ENCODE results near the gene SIGLEC14.
A peak's percentile ranks its signal among the peaks of the same experiment; 100 is the strongest.

The SIGLEC14 gene

GRCh38 chr19:51691074-51691583 is 44.5 kb upstream of the SIGLEC14 start:
- FAIRE-seq (no peak), DNase-seq (ENCODE audit: insufficient read length, low spot score) (no peak)
- TF ChIP-seq POLR2A (IDR thresholded peaks at IDR 0.05; ENCODE audit: low read depth, low read length) (no peak), SPI1 (IDR thresholded peaks at IDR 0.05; ENCODE audit: low read depth, low read length) (no peak), TAF1 (IDR thresholded peaks at IDR 0.05; ENCODE audit: low read depth, low read length) (no peak)

GRCh38 chr19:51690454-51691073 is 43.9 kb upstream of the SIGLEC14 start:
- DNase-seq (ENCODE audit: insufficient read length, low spot score) (peak; percentile 66), FAIRE-seq (no peak)
- TF ChIP-seq POLR2A (IDR thresholded peaks at IDR 0.05; ENCODE audit: low read depth, low read length) (no peak), SPI1 (IDR thresholded peaks at IDR 0.05; ENCODE audit: low read depth, low read length) (no peak), PAX5 (IDR thresholded peaks at IDR 0.05; ENCODE audit: insufficient read depth, low read length, severe bottlenecking) (no peak), POU2F2 (IDR thresholded peaks at IDR 0.05; ENCODE audit: low read depth, low read length) (no peak), TAF1 (IDR thresholded peaks at IDR 0.05; ENCODE audit: low read depth, low read length) (no peak), POLR2AphosphoS5 (IDR thresholded peaks at IDR 0.05; ENCODE audit: low read depth, low read length) (no peak)

GRCh38 chr19:51689751-51690453 is 43.3 kb upstream of the SIGLEC14 start:
- TF ChIP-seq POU2F2 (IDR thresholded peaks at IDR 0.05; ENCODE audit: low read depth, low read length) (no peak), POLR2A (IDR thresholded peaks at IDR 0.05; ENCODE audit: low read depth, low read length) (no peak)
- FAIRE-seq (no peak), DNase-seq (ENCODE audit: insufficient read length, low spot score) (no peak)

- TF ChIP-seq POU2F2 (IDR thresholded peaks at IDR 0.05; ENCODE audit: low read depth, low read length) = no peak
- no peak for TF ChIP-seq POLR2AphosphoS5 (IDR thresholded peaks at IDR 0.05; ENCODE audit: low read depth, low read length)
- TF ChIP-seq TAF1 (IDR thresholded peaks at IDR 0.05; ENCODE audit: low read depth, low read length) = no peak
- no peak for TF ChIP-seq POLR2A (IDR thresholded peaks at IDR 0.05; ENCODE audit: low read depth, low read length)
- TF ChIP-seq PAX5 (IDR thresholded peaks at IDR 0.05; ENCODE audit: insufficient read depth, low read length, severe bottlenecking) = no peak
- no peak for TF ChIP-seq SPI1 (IDR thresholded peaks at IDR 0.05; ENCODE audit: low read depth, low read length)
- DNase-seq (ENCODE audit: insufficient read length, low spot score) (no peak), FAIRE-seq (no peak)
These were observed 42.3 kb upstream of the SIGLEC14 start for GRCh38 chr19:51688671-51689571.

- FAIRE-seq = no peak
- TF ChIP-seq POLR2AphosphoS5 (IDR thresholded peaks at IDR 0.05; ENCODE audit: low read depth, low read length) (no peak), SPI1 (IDR thresholded peaks at IDR 0.05; ENCODE audit: low read depth, low read length) (no peak), POU2F2 (IDR thresholded peaks at IDR 0.05; ENCODE audit: low read depth, low read length) (no peak), TAF1 (IDR thresholded peaks at IDR 0.05; ENCODE audit: low read depth, low read length) (no peak), POLR2A (IDR thresholded peaks at IDR 0.05; ENCODE audit: low read depth, low read length) (no peak), PAX5 (IDR thresholded peaks at IDR 0.05; ENCODE audit: insufficient read depth, low read length, severe bottlenecking) (no peak)
- no peak for DNase-seq (ENCODE audit: insufficient read length, low spot score)
These were observed 41.4 kb upstream of the SIGLEC14 start for GRCh38 chr19:51687791-51688670.

GRCh38 chr19:51686171-51686570 is 39.5 kb upstream of the SIGLEC14 start:
- FAIRE-seq = no peak
- TF ChIP-seq SPI1 (IDR thresholded peaks at IDR 0.05; ENCODE audit: low read depth, low read length) = no peak
- no peak for TF ChIP-seq POLR2AphosphoS5 (IDR thresholded peaks at IDR 0.05; ENCODE audit: low read depth, low read length)
- no peak for TF ChIP-seq PAX5 (IDR thresholded peaks at IDR 0.05; ENCODE audit: insufficient read depth, low read length, severe bottlenecking)
- no peak for TF ChIP-seq TAF1 (IDR thresholded peaks at IDR 0.05; ENCODE audit: low read depth, low read length)
- no peak for TF ChIP-seq POLR2A (IDR thresholded peaks at IDR 0.05; ENCODE audit: low read depth, low read length)
- TF ChIP-seq POU2F2 (IDR thresholded peaks at IDR 0.05; ENCODE audit: low read depth, low read length) = no peak
- no peak for DNase-seq (ENCODE audit: insufficient read length, low spot score)

- DNase-seq (ENCODE audit: insufficient read length, low spot score) = no peak
- no peak for FAIRE-seq
These were observed 34.8 kb upstream of the SIGLEC14 start for GRCh38 chr19:51681286-51681941.

GRCh38 chr19:51680474-51680873 is 33.8 kb upstream of the SIGLEC14 start:
- TF ChIP-seq POLR2AphosphoS5 (IDR thresholded peaks at IDR 0.05; ENCODE audit: low read depth, low read length) (no peak), POLR2A (IDR thresholded peaks at IDR 0.05; ENCODE audit: low read depth, low read length) (no peak), POU2F2 (IDR thresholded peaks at IDR 0.05; ENCODE audit: low read depth, low read length) (no peak), SPI1 (IDR thresholded peaks at IDR 0.05; ENCODE audit: low read depth, low read length) (no peak), PAX5 (IDR thresholded peaks at IDR 0.05; ENCODE audit: insufficient read depth, low read length, severe bottlenecking) (no peak), TAF1 (IDR thresholded peaks at IDR 0.05; ENCODE audit: low read depth, low read length) (no peak)
- no peak for FAIRE-seq

More at GRCh38 chr19:51681286-51681941, 34.8 kb upstream of the SIGLEC14 start:
- TF ChIP-seq TAF1 (IDR thresholded peaks at IDR 0.05; ENCODE audit: low read depth, low read length) (no peak), POU2F2 (IDR thresholded peaks at IDR 0.05; ENCODE audit: low read depth, low read length) (no peak), SPI1 (IDR thresholded peaks at IDR 0.05; ENCODE audit: low read depth, low read length) (no peak), POLR2A (IDR thresholded peaks at IDR 0.05; ENCODE audit: low read depth, low read length) (no peak), PAX5 (IDR thresholded peaks at IDR 0.05; ENCODE audit: insufficient read depth, low read length, severe bottlenecking) (no peak), POLR2AphosphoS5 (IDR thresholded peaks at IDR 0.05; ENCODE audit: low read depth, low read length) (no peak)

More at GRCh38 chr19:51680474-51680873, 33.8 kb upstream of the SIGLEC14 start:
- DNase-seq (ENCODE audit: insufficient read length, low spot score) = no peak
